Memory B cell (primary cell): ENCODE data around the gene C9orf43.
"Not testable (repeated sequence)": the region's sequence is repeated elsewhere in the genome, so short reads cannot be mapped to it uniquely, and the experiment has no call there.

Experiments used
- ATAC-seq: fragments of 150-1000 bp; cut with Tn5 transposase; 2 replicates; pipeline ENCODE4 v1.10.0; 2021; ENCODE audit warnings: low read depth, mild to moderate bottlenecking, moderate library complexity
- DNase-seq, 2 donors: peaks; one replicate each; pipeline ENCODE4 v3.0.0; 2022; ENCODE audit warnings: low spot score in 2 of 2
- H3K27ac Mint-ChIP-seq: one replicate; pipeline ENCODE4 v1.8.0; 2022; ENCODE audit warnings: mild to moderate bottlenecking, moderate library complexity, mixed read lengths
- H3K27me3 Mint-ChIP-seq: one replicate; pipeline ENCODE4 v1.8.0; 2022; ENCODE audit warnings: mixed read lengths
- H3K36me3 Mint-ChIP-seq: one replicate; pipeline ENCODE4 v1.8.0; 2022; ENCODE audit warnings: mild to moderate bottlenecking, mixed read lengths
- H3K4me1 Mint-ChIP-seq: one replicate; pipeline ENCODE4 v1.8.0; 2022; ENCODE audit warnings: mixed read lengths
- H3K4me3 Mint-ChIP-seq: one replicate; pipeline ENCODE4 v1.8.0; 2022; ENCODE audit warnings: mild to moderate bottlenecking, moderate library complexity, mixed read lengths
- H3K9me3 Mint-ChIP-seq: one replicate; pipeline ENCODE4 v1.8.0; 2022; ENCODE audit warnings: mixed read lengths

C9orf43 gene

DNA sequence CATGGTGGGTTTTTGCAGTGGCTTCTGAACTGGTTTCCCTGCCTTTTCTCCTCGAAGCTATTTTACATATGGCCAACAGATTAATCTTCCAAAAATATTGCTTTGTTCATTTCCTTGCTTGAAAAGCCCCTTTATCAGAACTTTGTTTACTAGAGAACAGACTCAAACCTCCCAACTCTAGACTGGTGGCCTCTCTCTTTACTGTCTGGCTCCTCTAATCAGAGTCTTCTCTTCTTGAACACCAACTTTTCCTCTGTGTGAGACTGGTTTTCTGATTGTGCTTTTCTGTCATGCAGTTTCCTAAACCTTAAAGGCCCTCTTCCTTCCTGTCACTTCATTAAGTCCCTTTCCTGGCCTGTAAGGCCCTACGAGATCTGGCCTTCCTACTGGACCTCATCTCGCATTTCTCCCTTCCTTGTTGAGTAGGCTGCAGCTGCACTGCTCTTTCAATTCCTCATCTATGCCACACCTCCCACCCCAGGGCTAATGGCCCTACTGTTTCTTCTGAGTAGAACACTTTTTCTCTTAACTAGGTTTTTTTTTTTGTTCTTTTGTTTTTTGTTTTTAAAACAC, 5.7 kb downstream of the C9orf43 start:
- H3K27ac Mint-ChIP-seq: no peak overlapping the region
- peak; percentile 100 for ATAC-seq
- H3K36me3 Mint-ChIP-seq: no peaks in the 10 kb centered on the region
- no peaks in the 10 kb centered on the region for H3K4me1 Mint-ChIP-seq
- no peaks in the 10 kb centered on the region for H3K27me3 Mint-ChIP-seq
- no peaks in the 10 kb centered on the region for H3K9me3 Mint-ChIP-seq
- no peak overlapping the region for H3K4me3 Mint-ChIP-seq
- DNase-seq: peak; percentile 21 to 36

DNA sequence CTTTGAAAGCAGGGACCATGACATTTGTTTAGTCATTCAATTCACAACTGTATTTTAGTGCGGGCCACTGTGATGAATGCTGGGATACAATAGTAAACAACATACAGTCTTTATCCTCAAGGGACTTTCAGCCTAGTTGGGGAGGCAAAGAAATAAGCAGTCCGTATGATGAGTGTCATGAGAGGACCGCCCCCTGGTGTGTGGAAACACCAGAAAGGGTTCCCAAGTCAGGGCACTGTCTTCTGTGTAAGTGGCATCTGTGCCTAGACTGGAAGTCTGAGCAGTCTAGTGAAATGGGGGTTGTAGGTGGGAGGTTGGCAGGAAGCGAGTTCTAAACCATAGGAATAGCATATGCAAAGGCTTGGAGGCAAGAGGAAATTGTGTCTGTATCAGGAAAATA, 6.8 kb downstream of the C9orf43 start:
- Mint-ChIP-seq H3K4me3 (no peak overlapping the region), H3K9me3 (no peaks in the 10 kb centered on the region), H3K4me1 (no peaks in the 10 kb centered on the region), H3K27ac (no peak overlapping the region), H3K27me3 (no peaks in the 10 kb centered on the region), H3K36me3 (no peaks in the 10 kb centered on the region)
- ATAC-seq (no peak), DNase-seq (no peak)

DNA sequence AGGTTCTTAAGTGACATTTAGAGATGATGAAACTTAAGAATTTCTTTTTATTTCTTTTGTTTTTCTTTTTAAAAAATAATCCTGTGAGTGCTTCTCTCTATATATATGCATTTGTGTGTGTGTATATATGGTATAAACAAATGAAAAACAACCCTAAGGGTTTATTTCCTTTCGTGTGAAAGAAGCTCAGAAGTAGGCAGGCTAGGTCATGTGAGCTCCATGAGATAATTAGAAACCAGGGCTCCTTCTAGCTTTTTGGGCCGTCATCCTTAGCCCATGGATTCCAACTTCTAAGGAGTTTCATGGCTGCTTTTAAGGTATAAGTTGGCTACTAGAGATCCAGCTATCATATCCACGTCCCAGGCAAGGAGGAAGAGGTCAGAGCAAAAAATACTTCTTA, 11.2 kb downstream of the C9orf43 start:
- Mint-ChIP-seq H3K36me3 (no peaks in the 10 kb centered on the region), H3K27ac (no peak overlapping the region), H3K9me3 (no peaks in the 10 kb centered on the region), H3K4me1 (no peaks in the 10 kb centered on the region), H3K27me3 (peaks cover 7% of the 10 kb centered on the region), H3K4me3 (no peak overlapping the region)
- ATAC-seq (no peak), DNase-seq (no peak)

DNA sequence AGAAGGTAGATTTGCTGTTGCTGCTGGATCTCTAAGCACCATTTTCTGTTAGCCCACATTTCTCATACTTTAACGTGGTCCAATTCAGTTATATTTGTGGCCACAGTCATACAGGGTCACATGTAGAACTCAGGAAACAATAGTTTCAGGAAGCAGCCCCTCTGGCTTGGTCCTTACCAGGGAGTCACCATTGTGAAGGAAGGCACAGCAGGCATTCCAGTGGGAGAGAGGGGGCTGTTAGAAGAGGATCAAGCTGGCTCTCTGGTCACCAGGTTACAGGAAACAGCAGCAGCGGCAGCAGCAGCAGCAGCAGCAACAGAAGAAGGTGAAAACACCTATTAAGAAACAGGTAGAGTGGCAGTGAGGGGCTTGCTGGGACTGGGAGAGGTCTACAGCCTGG, 14.5 kb downstream of the C9orf43 start:
- peaks cover 7% of the 10 kb centered on the region for H3K27me3 Mint-ChIP-seq
- no peak overlapping the region for H3K27ac Mint-ChIP-seq
- no peaks in the 10 kb centered on the region for H3K4me1 Mint-ChIP-seq
- no peak overlapping the region for H3K4me3 Mint-ChIP-seq
- no peak for DNase-seq
- no peak for ATAC-seq
- H3K9me3 Mint-ChIP-seq: no peaks in the 10 kb centered on the region
- H3K36me3 Mint-ChIP-seq: no peaks in the 10 kb centered on the region

DNA sequence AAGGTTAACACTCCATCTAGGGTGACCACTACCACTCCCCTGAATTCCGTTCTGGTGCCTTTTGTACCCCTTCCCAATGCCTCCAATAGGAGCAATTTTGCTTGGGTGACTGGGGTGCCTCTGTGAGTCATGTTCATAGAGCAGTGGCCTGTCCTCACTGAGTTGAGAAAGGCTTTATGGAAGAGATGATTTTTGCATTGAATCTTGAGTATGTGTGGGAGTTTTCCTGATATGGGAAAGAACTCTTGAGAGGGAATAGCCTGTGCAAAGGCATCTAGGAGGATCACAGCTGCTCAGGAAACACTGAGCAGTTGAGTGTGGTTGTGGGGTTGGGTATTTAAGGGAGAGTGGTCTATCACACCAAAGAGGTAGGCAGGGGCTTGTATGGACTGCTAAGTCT, 16.2 kb downstream of the C9orf43 start:
- H3K27me3 Mint-ChIP-seq: peaks cover 7% of the 10 kb centered on the region
- no peak overlapping the region for H3K4me3 Mint-ChIP-seq
- H3K36me3 Mint-ChIP-seq: no peaks in the 10 kb centered on the region
- ATAC-seq (no peak), DNase-seq (no peak)
- no peaks in the 10 kb centered on the region for H3K9me3 Mint-ChIP-seq
- H3K27ac Mint-ChIP-seq: no peak overlapping the region
- H3K4me1 Mint-ChIP-seq: no peaks in the 10 kb centered on the region

DNA sequence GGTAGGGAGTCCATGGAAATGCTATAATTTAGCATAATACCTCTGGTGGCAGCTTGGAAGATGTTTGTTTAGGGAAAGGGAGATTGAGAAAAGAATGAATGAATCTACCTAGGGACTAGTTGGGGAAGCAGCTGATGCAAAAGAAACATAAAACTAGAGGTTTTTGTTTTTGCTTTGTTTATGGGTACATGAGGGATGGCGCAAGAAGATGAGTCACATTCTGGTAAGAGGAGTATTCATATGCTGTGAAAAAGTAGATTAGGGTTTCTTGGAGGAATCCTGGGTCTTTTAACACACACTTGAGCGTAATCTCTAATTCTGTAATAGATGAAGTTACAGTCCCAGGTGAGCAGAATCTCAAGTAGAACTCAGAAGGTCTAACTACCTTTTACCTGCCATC, 17.1 kb downstream of the C9orf43 start:
- no peaks in the 10 kb centered on the region for H3K4me1 Mint-ChIP-seq
- peaks cover 7% of the 10 kb centered on the region for H3K27me3 Mint-ChIP-seq
- ATAC-seq: no peak
- H3K27ac Mint-ChIP-seq: no peak overlapping the region
- no peaks in the 10 kb centered on the region for H3K36me3 Mint-ChIP-seq
- no peak overlapping the region for H3K4me3 Mint-ChIP-seq
- DNase-seq: no peak
- no peaks in the 10 kb centered on the region for H3K9me3 Mint-ChIP-seq

DNA sequence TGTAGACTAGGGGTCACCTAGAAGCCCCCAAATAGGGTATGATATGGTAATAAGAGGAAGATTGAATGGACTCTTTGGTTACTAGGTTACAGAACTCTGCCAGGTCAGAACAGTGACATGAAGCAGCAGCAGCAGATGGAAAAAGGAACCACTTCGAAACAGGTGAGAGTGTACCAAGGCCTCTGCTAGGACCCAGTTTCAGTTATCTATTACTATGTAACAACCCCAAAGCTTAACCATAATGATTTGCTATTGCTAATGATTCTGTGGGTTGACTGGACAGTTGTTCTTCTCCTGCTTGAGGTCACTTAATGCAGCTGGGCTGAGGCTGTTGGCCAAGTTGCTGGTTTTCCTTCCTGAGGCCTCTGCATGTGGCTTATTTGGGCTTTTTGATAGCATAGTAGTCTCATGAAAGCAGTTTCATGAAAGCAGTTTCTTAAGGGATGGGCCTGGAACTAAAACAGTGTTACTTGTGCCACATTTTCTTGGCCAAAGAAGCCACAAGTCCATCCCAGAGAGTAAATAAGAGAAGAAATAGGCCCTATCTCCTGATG, 17.6 kb downstream of the C9orf43 start:
- H3K9me3 Mint-ChIP-seq: no peaks in the 10 kb centered on the region
- peaks cover 7% of the 10 kb centered on the region for H3K27me3 Mint-ChIP-seq
- ATAC-seq: no peak
- H3K36me3 Mint-ChIP-seq: no peaks in the 10 kb centered on the region
- H3K4me3 Mint-ChIP-seq: no peak overlapping the region
- H3K27ac Mint-ChIP-seq: no peak overlapping the region
- no peak for DNase-seq
- H3K4me1 Mint-ChIP-seq: no peaks in the 10 kb centered on the region

DNA sequence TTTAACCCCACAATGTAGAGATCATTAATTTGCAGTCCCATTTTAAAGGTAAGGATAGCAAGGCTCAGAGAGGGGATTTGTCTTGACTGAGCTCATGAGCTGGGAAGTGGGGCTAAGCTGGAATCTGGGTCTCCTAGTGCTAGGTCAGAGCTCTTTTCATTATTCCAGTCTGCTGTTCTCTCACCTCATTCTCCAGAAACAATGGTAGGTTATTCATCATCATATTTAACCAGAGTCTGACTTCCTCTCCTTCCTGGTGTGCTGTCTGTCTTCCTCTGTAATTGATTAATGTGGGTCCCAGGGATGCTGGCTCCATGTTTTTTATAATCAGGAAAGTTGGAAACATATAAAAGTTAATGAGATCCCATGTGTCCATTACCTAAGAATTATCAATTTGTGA, 20.6 kb downstream of the C9orf43 start:
- H3K27ac Mint-ChIP-seq: no peak overlapping the region
- ATAC-seq (no peak), DNase-seq (no peak)
- peaks cover 2% of the 10 kb centered on the region for H3K27me3 Mint-ChIP-seq
- H3K4me1 Mint-ChIP-seq: peaks cover 2% of the 10 kb centered on the region
- H3K36me3 Mint-ChIP-seq: peaks cover 4% of the 10 kb centered on the region
- H3K9me3 Mint-ChIP-seq: peaks cover 2% of the 10 kb centered on the region
- H3K4me3 Mint-ChIP-seq: no peak overlapping the region

DNA sequence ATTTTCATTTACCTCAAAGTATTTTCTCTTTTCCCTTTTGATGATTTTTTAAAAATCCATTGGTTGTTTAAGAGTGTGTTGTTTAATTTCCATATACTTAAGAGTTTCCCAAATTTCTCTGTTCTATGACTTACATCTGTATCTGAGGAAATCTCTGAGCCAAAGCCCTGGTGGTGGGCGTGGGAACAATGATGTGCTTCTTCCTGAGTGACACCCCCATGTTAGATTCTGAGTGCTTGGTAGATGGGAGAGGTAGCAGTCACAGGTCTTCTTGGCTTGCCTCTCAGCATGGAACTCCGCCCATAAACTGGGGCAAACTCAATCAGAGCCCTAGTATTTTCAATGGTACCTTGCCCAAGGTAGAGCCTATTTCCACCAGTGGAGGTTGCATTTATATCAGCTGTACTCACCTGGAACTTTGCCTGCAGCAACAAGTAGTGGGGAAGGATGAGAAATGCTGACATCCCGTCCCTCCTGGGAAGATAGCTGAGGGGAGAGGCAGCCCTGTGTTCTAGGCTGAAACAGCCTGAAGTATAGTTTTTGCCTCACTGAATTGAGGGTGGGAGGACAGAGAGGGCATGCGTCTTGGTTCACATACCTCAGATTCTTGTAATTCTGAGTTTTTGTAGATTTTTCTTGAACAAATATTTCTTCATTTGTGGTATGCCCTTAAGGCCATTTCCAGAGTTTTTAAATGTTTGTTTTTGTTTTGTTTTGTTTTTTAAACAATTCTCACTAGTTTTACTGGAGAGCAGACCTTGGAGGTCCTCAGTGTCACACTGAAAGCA, 26.4 kb downstream of the C9orf43 start:
- peaks cover 2% of the 10 kb centered on the region for H3K27me3 Mint-ChIP-seq
- no peak for DNase-seq
- no peak overlapping the region for H3K4me3 Mint-ChIP-seq
- peaks cover 4% of the 10 kb centered on the region for H3K36me3 Mint-ChIP-seq
- H3K4me1 Mint-ChIP-seq: peaks cover 2% of the 10 kb centered on the region
- H3K9me3 Mint-ChIP-seq: peaks cover 2% of the 10 kb centered on the region
- ATAC-seq: no peak
- H3K27ac Mint-ChIP-seq: no peak overlapping the region

DNA sequence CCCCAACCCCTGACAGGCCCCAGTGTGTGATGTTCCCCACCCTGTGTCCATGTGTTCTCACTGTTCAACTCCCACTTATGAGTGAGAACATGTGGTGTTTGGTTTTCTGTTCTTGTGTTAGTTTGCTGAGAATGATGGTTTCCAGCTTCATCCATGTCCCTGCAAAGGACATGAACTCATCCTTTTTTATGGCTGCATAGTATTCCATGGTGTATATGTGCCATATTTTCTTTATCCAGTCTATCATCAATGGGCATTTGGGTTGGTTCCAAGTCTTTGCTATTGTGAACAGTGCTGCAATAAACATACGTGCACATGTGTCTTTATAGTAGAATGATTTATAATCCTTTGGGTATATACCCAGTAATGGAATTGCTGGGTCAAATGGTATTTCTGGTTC, 27.2 kb downstream of the C9orf43 start:
- H3K4me3 Mint-ChIP-seq, H3K4me1 Mint-ChIP-seq, DNase-seq, H3K36me3 Mint-ChIP-seq, H3K27me3 Mint-ChIP-seq, H3K27ac Mint-ChIP-seq, H3K9me3 Mint-ChIP-seq, ATAC-seq: not testable (repeated sequence)

DNA sequence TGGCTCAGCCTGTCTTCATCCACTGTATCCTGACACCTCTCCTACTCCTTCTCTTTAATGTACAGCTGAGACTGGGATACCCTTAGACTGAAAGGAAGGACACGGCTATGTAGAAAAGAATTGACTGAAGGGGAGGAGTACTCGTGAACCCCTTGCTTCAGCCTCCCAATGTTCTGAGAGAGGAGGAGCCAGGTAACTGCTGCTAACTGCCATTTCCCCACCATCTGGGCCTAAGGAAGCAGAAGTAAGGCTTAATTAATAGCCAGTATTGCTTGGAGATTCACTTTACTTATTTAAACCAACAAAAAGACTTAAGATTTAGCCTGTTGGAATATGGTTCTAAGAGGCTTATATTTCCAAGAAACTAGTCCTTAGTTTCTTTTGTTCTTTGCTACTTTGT, 34.2 kb downstream of the C9orf43 start:
- Mint-ChIP-seq H3K27me3 (no peaks in the 10 kb centered on the region), H3K9me3 (no peaks in the 10 kb centered on the region), H3K4me1 (no peaks in the 10 kb centered on the region), H3K36me3 (no peaks in the 10 kb centered on the region), H3K4me3 (no peak overlapping the region), H3K27ac (no peak overlapping the region)
- DNase-seq (no peak), ATAC-seq (no peak)

DNA sequence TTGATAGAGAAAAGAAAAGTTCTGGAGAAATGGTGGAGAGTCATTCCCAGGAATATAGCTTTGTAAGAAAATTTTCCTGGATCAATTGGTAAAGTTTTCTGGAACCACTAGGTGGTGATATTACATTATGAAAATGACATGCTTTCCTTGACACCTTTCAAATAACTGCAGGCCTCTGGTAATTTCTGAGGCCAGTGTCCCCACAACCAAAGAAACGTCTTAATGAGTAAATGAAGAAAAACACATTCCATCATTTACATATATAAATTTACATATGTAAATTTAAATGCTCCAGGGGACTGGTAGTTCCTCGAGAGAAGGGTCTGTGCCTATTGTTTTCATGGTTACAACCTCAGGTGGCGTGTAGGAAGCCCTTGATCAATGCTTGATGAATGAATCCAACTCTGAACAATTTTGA, 35.8 kb downstream of the C9orf43 start:
- Mint-ChIP-seq H3K27me3 (no peaks in the 10 kb centered on the region), H3K4me3 (no peak overlapping the region), H3K4me1 (no peaks in the 10 kb centered on the region), H3K9me3 (no peaks in the 10 kb centered on the region), H3K27ac (no peak overlapping the region), H3K36me3 (no peaks in the 10 kb centered on the region)
- ATAC-seq (peak; percentile 42), DNase-seq (peak in 1 of 2 donors; percentile 20)

DNA sequence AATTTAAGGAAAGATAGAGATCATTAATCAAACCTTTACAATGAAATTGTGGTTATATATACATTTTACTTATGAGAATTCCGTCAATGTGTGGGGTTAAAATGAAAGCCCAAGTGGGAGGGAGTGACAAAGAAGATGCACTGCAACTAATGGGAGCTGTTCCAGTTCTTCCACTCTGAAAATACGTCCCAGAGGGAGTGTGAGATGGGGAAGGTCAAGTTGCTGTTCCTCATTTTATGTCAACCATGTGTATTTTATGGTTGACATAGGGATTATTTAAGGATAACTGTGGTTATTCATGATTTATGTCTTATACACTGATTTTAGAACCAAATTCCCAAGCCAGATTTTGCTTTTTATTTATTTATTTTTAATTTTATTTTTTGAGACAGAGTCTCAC, 38.8 kb downstream of the C9orf43 start:
- ATAC-seq (no peak), DNase-seq (no peak)
- H3K27ac Mint-ChIP-seq: no peak overlapping the region
- no peak overlapping the region for H3K4me3 Mint-ChIP-seq
- no peaks in the 10 kb centered on the region for H3K4me1 Mint-ChIP-seq
- H3K9me3 Mint-ChIP-seq: no peaks in the 10 kb centered on the region
- H3K27me3 Mint-ChIP-seq: no peaks in the 10 kb centered on the region
- no peaks in the 10 kb centered on the region for H3K36me3 Mint-ChIP-seq

DNA sequence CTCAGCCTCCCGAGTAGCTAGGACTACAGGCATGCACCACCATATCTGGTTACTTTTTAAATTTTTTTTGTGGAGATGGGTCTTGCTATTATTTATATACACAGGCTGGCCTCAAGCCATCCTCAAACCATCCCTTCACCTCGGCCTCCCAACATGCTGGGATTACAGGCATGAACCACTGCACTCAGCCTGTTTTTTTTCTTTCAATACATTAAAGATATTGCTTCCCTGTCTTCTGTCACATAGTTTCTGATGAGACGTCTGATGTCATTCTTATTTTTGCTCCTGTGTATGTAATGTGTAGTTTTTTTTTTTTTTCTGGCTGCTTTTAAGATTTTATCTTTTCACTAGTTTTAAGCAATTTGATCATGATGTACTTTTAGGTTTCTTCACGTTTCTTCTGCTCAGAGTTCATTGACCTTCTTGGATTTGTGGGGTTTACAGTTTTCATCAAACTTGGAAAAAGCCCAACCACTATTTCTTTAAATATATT, 41.6 kb downstream of the C9orf43 start:
- Mint-ChIP-seq H3K36me3 (no peaks in the 10 kb centered on the region), H3K9me3 (no peaks in the 10 kb centered on the region), H3K27ac (no peak overlapping the region), H3K4me1 (peaks cover 3% of the 10 kb centered on the region), H3K27me3 (no peaks in the 10 kb centered on the region), H3K4me3 (no peak overlapping the region)
- ATAC-seq: no peak
- DNase-seq: no peak
